ENCODE data around the gene DSTN.

Gene DSTN

GRCh38 chr20:17584689-17585088 is 14.8 kb downstream of the DSTN start:
- no peak for DNase-seq

GRCh38 chr20:17586250-17586649 is 16.4 kb downstream of the DSTN start:
- DNase-seq: no peak

- DNase-seq: no peak
Measured at GRCh38 chr20:17587148-17587547, 17.3 kb downstream of the DSTN start.

- no peak for DNase-seq
Measured at GRCh38 chr20:17587824-17588223, 17.9 kb downstream of the DSTN start.

GRCh38 chr20:17589161-17589834 is 19.4 kb downstream of the DSTN start:
- no peak for DNase-seq

- DNase-seq: no peak
Measured at GRCh38 chr20:17590245-17590644, 20.4 kb downstream of the DSTN start.

- no peak for DNase-seq
Measured at GRCh38 chr20:17593902-17594301, 24.0 kb downstream of the DSTN start.

- no peak for DNase-seq
Measured at GRCh38 chr20:17594443-17594842, 24.6 kb downstream of the DSTN start.

GRCh38 chr20:17595856-17596255 is 26.0 kb downstream of the DSTN start:
- DNase-seq: no peak

GRCh38 chr20:17598013-17598550 is 28.2 kb downstream of the DSTN start:
- DNase-seq: no peak

- no peak for DNase-seq
Measured at GRCh38 chr20:17601957-17602356, 32.1 kb downstream of the DSTN start.

- no peak for DNase-seq
Measured at GRCh38 chr20:17602493-17602892, 32.6 kb downstream of the DSTN start.

GRCh38 chr20:17605131-17605660 is 35.3 kb downstream of the DSTN start:
- DNase-seq: no peak

- no peak for DNase-seq
Measured at GRCh38 chr20:17606001-17606400, 36.1 kb downstream of the DSTN start.

GRCh38 chr20:17608701-17609497 is 39.0 kb downstream of the DSTN start:
- DNase-seq: no peak

- no peak for DNase-seq
Measured at GRCh38 chr20:17609811-17610377, 40.0 kb downstream of the DSTN start.

- no peak for DNase-seq
Measured at GRCh38 chr20:17610566-17611289, 40.9 kb downstream of the DSTN start.

GRCh38 chr20:17611290-17611539 is 41.3 kb downstream of the DSTN start:
- no peak for DNase-seq

- DNase-seq: no peak
Measured at GRCh38 chr20:17611540-17612286, 41.8 kb downstream of the DSTN start.

GRCh38 chr20:17612287-17612991 is 42.6 kb downstream of the DSTN start:
- no peak for DNase-seq

- no peak for DNase-seq
Measured at GRCh38 chr20:17612992-17613327, 43.1 kb downstream of the DSTN start.

Measured in NCI-H1105 (cell line).